K562 (cell line): ENCODE results near the gene UCN. TPM values are rescaled to one million over a fixed set of nuclear protein-coding genes. Genes with fewer than 3 reads are reported as not detected.

ENCODE experiments used
- ATF3 ChIP-seq, 2 experiments: fragments of 450-650 bp in 1 of 2; sonication (generic) in 1 of 2; formaldehyde crosslinking in 1 of 2; IDR thresholded peaks in 1 of 2; conservative IDR thresholded peaks in 1 of 2; 2 replicates each; pipeline versions ENCODE4 v1.6.1 to v1.8.1; 2016 to 2023; ENCODE audit warnings: mild to moderate bottlenecking in 2 of 2, moderate library complexity in 2 of 2, inconsistent platforms in 1 of 2, missing genetic modification reagents in 1 of 2
- ERF ChIP-seq: fragments of 450-650 bp; formaldehyde crosslinking; IDR thresholded peaks from 2 replicates; pipeline ENCODE4 v1.4.0; 2020; ENCODE audit warnings: mild to moderate bottlenecking, mixed read lengths
- ESRRA ChIP-seq: fragments of 450-650 bp; IDR thresholded peaks from 2 replicates; pipeline ENCODE4 v1.6.1; 2014; ENCODE audit warnings: low read depth, mild to moderate bottlenecking, moderate library complexity, borderline replicate concordance
- ETV6 ChIP-seq, 3 experiments: fragments of 150-350 bp in 1 of 3; sonication (generic) in 1 of 3; formaldehyde crosslinking in 1 of 3; IDR thresholded peaks; 2 replicates each; pipeline versions ENCODE4 v1.6.1 to v1.8.0; 2014 to 2022; ENCODE audit warnings: borderline replicate concordance in 2 of 3, low read depth in 2 of 3, antibody characterized with exemption in 1 of 3, low read length in 1 of 3, mild to moderate bottlenecking in 1 of 3, missing genetic modification reagents in 1 of 3
- FOXP1 ChIP-seq: sonication (generic); formaldehyde crosslinking; IDR thresholded peaks from 2 replicates; pipeline ENCODE4 v1.8.0; 2022; ENCODE audit warnings: mild to moderate bottlenecking, missing genetic modification reagents
- FOXP4 ChIP-seq: sonication (generic); formaldehyde crosslinking; IDR thresholded peaks from 2 replicates; pipeline ENCODE4 v1.8.0; 2022; ENCODE audit warnings: mild to moderate bottlenecking, missing genetic modification reagents, borderline replicate concordance
- HDAC1 ChIP-seq, 2 experiments: fragments of 450-650 bp; IDR thresholded peaks; 2 replicates each; pipeline ENCODE4 v1.6.1; 2016 to 2017; ENCODE audit warnings: inconsistent platforms in 1 of 2, mild to moderate bottlenecking in 1 of 2, moderate library complexity in 1 of 2
- KLF16 ChIP-seq: IDR thresholded peaks from 2 replicates; pipeline ENCODE4 v1.6.1; 2016; ENCODE audit warnings: antibody characterized with exemption
- L3MBTL2 ChIP-seq: fragments of 450-650 bp; IDR thresholded peaks from 2 replicates; pipeline ENCODE4 v1.6.1; 2016; ENCODE audit warnings: mild to moderate bottlenecking, moderate library complexity
- MBD2 ChIP-seq: sonication (generic); IDR thresholded peaks from 2 replicates; pipeline ENCODE4 v1.6.1; 2016; ENCODE audit warnings: low read depth, borderline replicate concordance
- MNT ChIP-seq, 2 experiments: fragments of 450-650 bp; conservative IDR thresholded peaks; 2 replicates each; pipeline ENCODE4 v1.6.1; 2017; ENCODE audit warnings: mild to moderate bottlenecking in 2 of 2, moderate library complexity in 2 of 2
- MXI1 ChIP-seq: IDR thresholded peaks from 2 replicates; pipeline ENCODE4 v1.6.1; 2011; ENCODE audit warnings: low read depth, mild to moderate bottlenecking, improper control_type of control experiment, low read length
- POLR2H ChIP-seq: IDR thresholded peaks from 2 replicates; pipeline ENCODE4 v1.6.1; 2016; ENCODE audit warnings: missing genetic modification characterization, low read depth, mild to moderate bottlenecking, control low read depth, missing compliant biosample characterization, moderate library complexity
- TBL1XR1 ChIP-seq, 2 experiments: IDR thresholded peaks; 2 replicates each; pipeline ENCODE4 v1.6.1; 2012; ENCODE audit warnings: improper control_type of control experiment in 2 of 2, low read length in 2 of 2, mild to moderate bottlenecking in 1 of 2
- ZBTB17 ChIP-seq: fragments of 450-650 bp; formaldehyde crosslinking; IDR thresholded peaks from 2 replicates; pipeline ENCODE4 v1.4.0; 2020; ENCODE audit warnings: mild to moderate bottlenecking
- ZNF239 ChIP-seq: fragments of 250-450 bp; sonication (Bioruptor Pico); IDR thresholded peaks from 2 replicates; pipeline ENCODE4 v1.4.0; 2020; ENCODE audit warnings: mild to moderate bottlenecking
- ZNF830 ChIP-seq: fragments of 250-450 bp; sonication (Bioruptor Pico); IDR thresholded peaks from 2 replicates; pipeline ENCODE4 v1.5.0; 2021; ENCODE audit warnings: mild to moderate bottlenecking
- polyA plus RNA-seq, 8 experiments: library from polyadenylated mRNA; depleted of rRNA in 4 of 8; stranded (reverse) in 5 of 8; unstranded in 3 of 8; fragments of >200 nt; fragmentation: Nextera tagmentation in 2 of 8; fragmentation: Illumina TruSeq in 1 of 8; extraction: Ambion mirVana in 2 of 8; extraction: Trizol in 1 of 8; gene quantifications; 2 replicates each; pipeline versions ENCODE4 v1.2.1 to v1.2.3, GENCODE V29; 2011 to 2014; ENCODE audit warnings: inconsistent platforms in 1 of 8, missing spikeins in 1 of 8
- total RNA-seq, 7 experiments: library from RNA; depleted of rRNA in 6 of 7; stranded (reverse); fragments of >200 nt in 6 of 7; fragmentation: Illumina TruSeq in 2 of 7; extraction: Trizol in 2 of 7; gene quantifications; 2 replicates each; pipeline versions ENCODE4 v1.2.1 to v1.2.3, GENCODE V29; 2011 to 2021; ENCODE audit warnings: low replicate concordance in 1 of 7
- TF ChIP-seq, protein P1 (sequence below): fragments of 200-800 bp; sonication (Bioruptor generic); IDR thresholded peaks from 2 replicates; pipeline ENCODE4 v1.6.1; 2017; ENCODE audit warnings: missing genetic modification characterization, missing compliant biosample characterization

The UCN gene
- total and polyA plus RNA-seq, 9 of the 15 experiments (the other 6 are each of a cell fraction or from before 2014, with no cell fraction given) = 0.10 to 2.7 (median 0.43) TPM

DNA sequence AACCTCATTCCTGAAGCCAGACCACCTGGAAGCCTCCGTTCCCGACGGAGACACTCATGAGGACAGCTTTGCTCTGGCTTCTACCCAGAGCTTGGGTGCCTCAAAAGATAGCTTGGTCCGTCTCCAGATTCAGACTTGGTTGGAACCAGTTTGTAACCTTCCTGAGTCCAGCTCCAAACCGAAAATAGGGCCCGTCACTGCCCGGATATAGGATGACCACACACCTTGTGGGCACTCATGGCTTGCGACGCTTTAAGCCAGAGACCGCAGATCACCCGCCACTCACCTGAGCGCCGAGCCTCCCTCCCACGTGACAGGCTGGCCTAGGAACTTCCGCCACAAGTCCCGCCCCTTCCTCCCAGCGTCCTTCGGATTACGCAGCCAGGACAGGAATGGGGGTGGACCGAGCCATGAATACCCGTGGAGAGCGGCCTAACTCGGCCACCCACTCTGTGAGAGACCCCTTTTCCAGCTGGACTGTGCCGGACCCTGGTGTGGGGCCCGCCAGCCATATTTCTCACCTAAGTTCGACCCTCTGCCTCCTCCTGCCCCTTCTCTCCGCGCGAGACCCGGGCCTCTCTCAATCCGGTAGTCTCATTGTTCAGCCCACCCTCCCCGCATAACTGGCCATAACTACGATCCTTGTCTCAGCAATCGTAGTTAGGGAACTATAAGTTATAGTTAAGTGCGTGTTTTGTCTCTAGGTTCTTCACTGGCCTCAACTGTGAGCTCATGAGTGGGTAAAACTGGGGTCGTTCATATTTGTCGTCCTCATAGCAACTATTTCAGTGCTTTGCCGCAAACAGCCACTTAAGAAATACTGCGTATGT lies 14.7 kb upstream of the UCN start, which contains the start of gene MPV17 (continued):
- TF ChIP-seq, protein P1, sequence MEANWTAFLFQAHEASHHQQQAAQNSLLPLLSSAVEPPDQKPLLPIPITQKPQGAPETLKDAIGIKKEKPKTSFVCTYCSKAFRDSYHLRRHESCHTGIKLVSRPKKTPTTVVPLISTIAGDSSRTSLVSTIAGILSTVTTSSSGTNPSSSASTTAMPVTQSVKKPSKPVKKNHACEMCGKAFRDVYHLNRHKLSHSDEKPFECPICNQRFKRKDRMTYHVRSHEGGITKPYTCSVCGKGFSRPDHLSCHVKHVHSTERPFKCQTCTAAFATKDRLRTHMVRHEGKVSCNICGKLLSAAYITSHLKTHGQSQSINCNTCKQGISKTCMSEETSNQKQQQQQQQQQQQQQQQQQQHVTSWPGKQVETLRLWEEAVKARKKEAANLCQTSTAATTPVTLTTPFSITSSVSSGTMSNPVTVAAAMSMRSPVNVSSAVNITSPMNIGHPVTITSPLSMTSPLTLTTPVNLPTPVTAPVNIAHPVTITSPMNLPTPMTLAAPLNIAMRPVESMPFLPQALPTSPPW (CRISPR knock-in tag) = peak; percentile 42
- TF ChIP-seq ZBTB17 (CRISPR knock-in tag) (peak; percentile 46; the same call in 1 of the 2 replicates), ATF3 (IDR thresholded peaks at IDR 0.05) (peak; percentile 38; the same call in 1 of the 2 replicates), ATF3 (CRISPR knock-in tag; conservative IDR thresholded peaks at IDR 0.05) (no peak), L3MBTL2 (peak; percentile 78), FOXP4 (peak; percentile 90; the same call in 1 of the 2 replicates), KLF16 (no peak), ERF (CRISPR knock-in tag) (peak; percentile 15; the same call in 1 of the 2 replicates), ETV6 (IDR thresholded peaks at IDR 0.05; ENCODE audit: borderline replicate concordance in 1 of 2, low read depth in 2 of 2, low read length in 1 of 2) (no peak), ETV6 (CRISPR knock-in tag; IDR thresholded peaks at IDR 0.05; ENCODE audit: borderline replicate concordance) (0 out of 2 replicates have a peak, but pooled peaks have one; percentile 14), MBD2 (peak; percentile 69; the same call in 1 of the 2 replicates), ZNF239 (CRISPR knock-in tag) (peak; percentile 17; the same call in 1 of the 2 replicates), MXI1 (peak; percentile 71), ZNF830 (no peak; the same call in 1 of the 2 replicates), ESRRA (peak; percentile 81), TBL1XR1 (IDR thresholded peaks at IDR 0.05; ENCODE audit: low read length in 2 of 2) (peak in 1 of 2 experiments; percentile 24; a peak in 1 of 4 replicates), MNT (conservative IDR thresholded peaks at IDR 0.05) (peak; percentile 86 to 94), POLR2H (peak; percentile 89), HDAC1 (IDR thresholded peaks at IDR 0.05) (peak in 1 of 2 experiments; percentile 89; a peak in 2 of 4 replicates), FOXP1 (peak; percentile 64; the same call in 1 of the 2 replicates)
